Stimulated activated naive B cell treated with anti-CD40 and anti-IgM and Interleukin-4, amounts not matched to agents 10 μg/mL and 1 μg/mL and 100 μg/mL, for 72 hours (primary cell): ENCODE measurements around the gene CEP295NL.

Source experiments
- ATAC-seq, 2 donors: fragments of 150-1000 bp; cut with Tn5 transposase; replicated peaks; 2 replicates each; pipeline ENCODE4 v1.10.0; 2021; ENCODE audit warnings: moderate library complexity in 1 of 2
- DNase-seq: peaks from one replicate; pipeline ENCODE4 v3.0.0; 2021
- H3K27ac Mint-ChIP-seq: one replicate; pipeline ENCODE4 v1.8.0; 2022; ENCODE audit warnings: mild to moderate bottlenecking, mixed read lengths
- H3K27me3 Mint-ChIP-seq, 2 donors: one replicate each; pipeline ENCODE4 v1.8.0; 2022; ENCODE audit warnings: mixed read lengths in 2 of 2
- H3K36me3 Mint-ChIP-seq, 2 donors: one replicate each; pipeline ENCODE4 v1.8.0; 2022; ENCODE audit warnings: mixed read lengths in 2 of 2, mild to moderate bottlenecking in 1 of 2
- H3K4me1 Mint-ChIP-seq, 2 donors: one replicate each; pipeline ENCODE4 v1.8.0; 2022; ENCODE audit warnings: mixed read lengths in 2 of 2, mild to moderate bottlenecking in 1 of 2
- H3K4me3 Mint-ChIP-seq, 2 donors: one replicate each; pipeline ENCODE4 v1.8.0; 2022; ENCODE audit warnings: mild to moderate bottlenecking in 2 of 2, mixed read lengths in 2 of 2, moderate library complexity in 1 of 2
- H3K9me3 Mint-ChIP-seq, 2 donors: one replicate each; pipeline ENCODE4 v1.8.0; 2022; ENCODE audit warnings: mixed read lengths in 2 of 2, mild to moderate bottlenecking in 1 of 2

Gene CEP295NL

GRCh38 chr17:78937561-78937960 lies 34.6 kb upstream of the CEP295NL start:
- ATAC-seq (no peak), DNase-seq (no peak)
- no peaks in the 10 kb centered on the region for H3K4me1 Mint-ChIP-seq
- H3K27ac Mint-ChIP-seq, result no peak overlapping the region
- H3K4me3 Mint-ChIP-seq, result no peak overlapping the region
- no peaks in the 10 kb centered on the region for H3K36me3 Mint-ChIP-seq
- H3K27me3 Mint-ChIP-seq, result peaks cover 16 to 21% of the 10 kb centered on the region in 2 donors
- no peaks in the 10 kb centered on the region for H3K9me3 Mint-ChIP-seq

GRCh38 chr17:78935419-78936323 lies 32.7 kb upstream of the CEP295NL start:
- H3K27me3 Mint-ChIP-seq, result peaks cover 16 to 21% of the 10 kb centered on the region in 2 donors

DNA sequence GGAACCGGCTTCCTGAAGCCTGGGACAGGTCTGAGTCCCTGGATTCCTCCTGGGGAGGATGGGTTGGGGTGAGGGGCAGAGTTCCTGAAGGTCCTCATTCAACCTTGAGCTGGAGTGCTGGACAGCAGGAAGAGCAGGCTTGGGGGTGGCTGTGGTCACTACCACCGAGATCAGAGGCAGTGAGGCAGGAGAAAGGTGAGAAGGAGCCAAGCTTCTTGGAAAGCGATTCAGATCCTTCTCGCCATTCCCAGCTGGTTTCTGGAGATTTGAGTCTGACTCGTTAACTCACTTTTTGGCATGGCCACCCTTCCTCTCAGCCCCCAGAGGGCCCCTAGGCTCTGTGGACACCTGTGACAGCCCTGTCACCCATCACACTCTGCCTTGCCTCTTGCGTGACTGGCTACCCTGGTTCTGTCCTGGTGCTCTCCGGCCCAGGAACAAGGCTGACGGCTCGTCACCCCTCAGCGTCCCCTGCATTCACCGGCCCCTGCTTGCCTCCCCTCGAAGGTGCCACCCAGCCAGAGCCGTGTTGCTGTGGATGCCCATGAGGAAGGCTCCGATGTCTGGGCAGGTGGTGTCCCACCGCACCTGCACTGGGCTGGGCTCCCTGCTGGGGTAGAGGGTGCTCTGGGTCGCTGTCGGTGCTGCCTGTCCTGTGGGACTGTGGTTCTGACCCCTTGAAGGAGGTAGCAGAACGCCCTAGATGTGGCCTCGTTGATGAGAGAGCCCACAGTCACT lies 31.8 kb upstream of the CEP295NL start:
- DNase-seq, result no peak
- Mint-ChIP-seq H3K27me3 (peaks cover 16 to 21% of the 10 kb centered on the region in 2 donors), H3K27ac (no peak overlapping the region), H3K9me3 (no peaks in the 10 kb centered on the region), H3K4me3 (no peak overlapping the region), H3K36me3 (no peaks in the 10 kb centered on the region), H3K4me1 (no peaks in the 10 kb centered on the region)
- no peak for ATAC-seq

More at GRCh38 chr17:78935419-78936323, 32.7 kb upstream of the CEP295NL start:
- Mint-ChIP-seq H3K4me3 (no peak overlapping the region), H3K4me1 (no peaks in the 10 kb centered on the region), H3K9me3 (no peaks in the 10 kb centered on the region), H3K36me3 (no peaks in the 10 kb centered on the region), H3K27ac (no peak overlapping the region)
- DNase-seq (no peak), ATAC-seq (no peak)

GRCh38 chr17:78933959-78934568 lies 31.1 kb upstream of the CEP295NL start:
- Mint-ChIP-seq H3K27ac (no peak overlapping the region), H3K27me3 (peaks cover 12 to 17% of the 10 kb centered on the region in 2 donors), H3K4me3 (no peak overlapping the region), H3K9me3 (no peaks in the 10 kb centered on the region), H3K4me1 (no peaks in the 10 kb centered on the region), H3K36me3 (no peaks in the 10 kb centered on the region)
- ATAC-seq (no peak), DNase-seq (no peak)

DNA sequence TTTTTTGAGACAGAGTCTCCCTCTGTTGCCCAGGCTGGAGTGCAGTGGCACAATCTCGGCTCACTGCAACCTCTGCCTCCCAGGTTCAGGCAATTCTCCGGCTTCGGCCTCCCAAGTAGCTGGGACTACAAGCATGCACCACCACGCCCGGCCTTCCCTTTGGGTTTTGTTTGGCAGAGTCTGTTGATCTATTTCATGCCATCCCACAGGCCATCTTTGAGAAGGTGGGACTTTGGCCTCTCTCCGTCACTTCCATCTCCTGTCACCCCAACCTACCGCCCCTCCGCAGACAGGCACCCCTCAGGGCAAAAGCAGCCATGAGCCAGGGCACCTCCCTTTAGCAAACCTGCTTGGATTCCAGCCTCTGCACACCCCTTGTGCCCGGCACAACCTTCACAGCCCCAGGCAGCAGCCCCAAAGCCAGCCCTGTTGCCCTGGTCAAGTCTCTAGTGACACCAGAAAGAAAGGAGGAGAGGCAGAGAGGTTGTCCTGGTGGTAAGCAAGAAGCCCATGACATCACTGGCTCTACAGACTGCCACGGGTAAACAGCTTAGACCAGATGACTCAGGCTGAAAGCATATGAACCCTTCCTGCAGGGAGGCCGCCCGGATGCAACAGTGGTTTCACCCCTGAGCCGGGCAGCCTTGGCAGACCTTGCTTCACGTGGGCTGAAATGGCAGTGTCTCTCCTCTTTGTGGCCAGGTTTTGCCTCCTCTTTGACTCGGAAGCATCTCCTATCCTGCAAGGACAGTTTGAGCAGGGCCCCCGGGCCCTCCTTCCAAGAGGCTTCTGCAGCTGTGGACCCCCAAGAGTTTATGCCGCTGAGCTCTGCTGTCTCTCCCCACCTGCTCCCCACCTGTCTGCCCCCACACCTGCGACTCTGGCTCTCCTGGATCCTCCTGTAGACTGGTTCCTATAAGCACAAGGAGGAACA lies 30.3 kb upstream of the CEP295NL start:
- Mint-ChIP-seq H3K27ac (peak overlapping the region; percentile 52), H3K4me1 (no peaks in the 10 kb centered on the region), H3K4me3 (no peak overlapping the region), H3K36me3 (no peaks in the 10 kb centered on the region), H3K9me3 (no peaks in the 10 kb centered on the region), H3K27me3 (peaks cover 11 to 16% of the 10 kb centered on the region in 2 donors)
- DNase-seq, result peak; percentile 8
- ATAC-seq, result peak; percentile 80 to 89

DNA sequence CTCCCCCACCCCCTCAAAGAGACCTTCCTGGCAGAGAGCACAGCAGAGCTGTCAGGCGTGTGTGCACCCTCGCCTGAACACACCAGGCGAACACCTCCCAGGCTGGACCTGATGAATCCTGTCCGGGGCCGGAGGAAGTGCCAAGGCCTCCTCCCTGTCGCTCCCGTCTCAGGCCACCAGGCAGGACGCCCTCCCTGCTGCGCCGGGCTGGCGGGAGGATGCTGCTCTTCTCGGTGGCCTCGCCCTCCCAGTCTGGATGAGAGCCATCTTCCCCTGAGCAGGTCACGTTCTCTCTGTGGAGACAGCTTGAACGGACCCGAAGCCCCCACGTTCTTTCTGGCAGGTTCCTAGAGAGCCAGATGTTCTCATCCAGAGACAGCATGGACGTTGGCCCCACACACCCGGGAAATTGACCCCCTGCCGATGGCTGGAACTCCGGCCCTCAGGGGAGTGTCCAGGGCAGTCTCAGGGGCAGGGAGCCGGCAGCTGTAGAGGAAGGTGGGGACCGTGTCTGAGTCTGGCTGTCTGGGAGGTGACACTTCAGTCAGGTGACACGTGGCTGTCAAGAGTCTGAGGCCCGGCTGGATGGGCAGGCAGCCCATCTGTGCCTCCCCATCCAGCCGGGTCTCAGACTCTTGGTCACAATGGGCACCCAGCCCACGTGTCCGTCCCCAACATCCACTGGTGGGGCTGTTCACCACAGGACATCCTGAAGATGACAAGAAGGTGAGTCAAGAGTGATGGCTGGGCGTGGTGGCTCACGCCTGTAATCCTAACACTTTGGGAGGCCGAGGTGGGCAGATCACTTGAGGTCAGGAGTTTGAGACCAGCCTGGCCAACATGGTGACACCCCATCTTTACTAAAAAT lies 27.1 kb upstream of the CEP295NL start:
- H3K36me3 Mint-ChIP-seq, result no peaks in the 10 kb centered on the region
- DNase-seq (no peak), ATAC-seq (no peak)
- H3K27me3 Mint-ChIP-seq, result peaks cover 9 to 12% of the 10 kb centered on the region in 2 donors
- no peaks in the 10 kb centered on the region for H3K4me1 Mint-ChIP-seq
- H3K27ac Mint-ChIP-seq, result no peak overlapping the region
- no peaks in the 10 kb centered on the region for H3K9me3 Mint-ChIP-seq
- no peak overlapping the region for H3K4me3 Mint-ChIP-seq

GRCh38 chr17:78925662-78926555 lies 22.9 kb upstream of the CEP295NL start:
- peaks cover 5 to 6% of the 10 kb centered on the region in 2 donors for H3K27me3 Mint-ChIP-seq
- peak overlapping the region; percentile 42 for H3K27ac Mint-ChIP-seq
- H3K9me3 Mint-ChIP-seq, result no peaks in the 10 kb centered on the region
- no peaks in the 10 kb centered on the region for H3K36me3 Mint-ChIP-seq
- DNase-seq, result no peak
- ATAC-seq, result peak in 1 of 2 donors; percentile 1
- peak overlapping the region; percentile 56 to 68 for H3K4me3 Mint-ChIP-seq
- peaks cover 9 to 20% of the 10 kb centered on the region in 2 donors for H3K4me1 Mint-ChIP-seq

DNA sequence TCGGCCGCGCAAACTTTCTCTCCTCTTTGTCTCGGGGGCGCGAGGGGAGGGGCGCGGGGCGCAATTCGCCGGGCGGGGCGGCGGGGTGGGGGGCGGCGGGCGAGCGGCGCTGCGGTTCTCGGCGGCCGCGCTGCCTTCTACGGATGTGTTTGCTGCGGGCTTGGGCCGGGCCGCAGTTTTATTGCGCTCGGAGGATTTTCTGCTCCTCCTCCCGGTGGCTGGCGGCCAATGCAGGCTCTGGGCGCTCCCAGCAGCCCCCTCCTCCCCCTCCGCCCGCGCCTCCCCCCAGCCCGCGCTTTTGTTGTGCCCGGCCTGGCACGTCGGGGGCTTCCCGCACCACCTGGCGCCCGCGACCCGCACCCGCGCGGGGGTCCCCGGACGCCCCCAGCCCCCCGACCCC lies 22.2 kb upstream of the CEP295NL start, which contains the start of gene TIMP2:
Gene TIMP2, minus strand, starts transcription at position 154 of the 400 bp plus-strand sequence. CDS start 299 bp downstream, outside the sequence.
- H3K4me1 Mint-ChIP-seq, result peaks cover 15 to 26% of the 10 kb centered on the region in 2 donors
- H3K27me3 Mint-ChIP-seq, result peaks cover 5 to 6% of the 10 kb centered on the region in 2 donors
- H3K4me3 Mint-ChIP-seq, result peak within 1 kb of the TSS; percentile 80 to 81
- ATAC-seq (peak; percentile 70 to 75), DNase-seq (peak; percentile 33)
- H3K36me3 Mint-ChIP-seq, result no peaks in the 10 kb centered on the region
- no peaks in the 10 kb centered on the region for H3K9me3 Mint-ChIP-seq
- H3K27ac Mint-ChIP-seq, result peak within 1 kb of the TSS; percentile 56

- no peak for DNase-seq
- ATAC-seq, result no peak
- H3K4me1 Mint-ChIP-seq, result peaks cover 17 to 26% of the 10 kb centered on the region in 2 donors
- peaks cover 5 to 6% of the 10 kb centered on the region in 2 donors for H3K27me3 Mint-ChIP-seq
- peak overlapping the region; percentile 56 for H3K27ac Mint-ChIP-seq
- no peaks in the 10 kb centered on the region for H3K9me3 Mint-ChIP-seq
- H3K36me3 Mint-ChIP-seq, result no peaks in the 10 kb centered on the region
- H3K4me3 Mint-ChIP-seq, result peak overlapping the region; percentile 80 to 81
Measured at GRCh38 chr17:78924481-78925151, 21.6 kb upstream of the CEP295NL start.

- no peaks in the 10 kb centered on the region for H3K9me3 Mint-ChIP-seq
- H3K4me1 Mint-ChIP-seq, result peaks cover 17 to 26% of the 10 kb centered on the region in 2 donors
- peak overlapping the region; percentile 80 to 81 for H3K4me3 Mint-ChIP-seq
- peak overlapping the region; percentile 77 for H3K27ac Mint-ChIP-seq
- ATAC-seq, result peak; percentile 87 to 88
- H3K36me3 Mint-ChIP-seq, result no peaks in the 10 kb centered on the region
- H3K27me3 Mint-ChIP-seq, result peaks cover 5 to 6% of the 10 kb centered on the region in 2 donors
- peak; percentile 68 for DNase-seq
Measured at GRCh38 chr17:78923660-78924453, 20.9 kb upstream of the CEP295NL start.
